Mammary epithelial cell (primary cell): ENCODE measurements around the gene CD1D.

Experiments
- CTCF ChIP-seq, 2 donors: IDR thresholded peaks in 1 of 2; conservative IDR thresholded peaks in 1 of 2; 2 replicates each; pipeline ENCODE4 v1.5.1; 2011 to 2012; ENCODE audit warnings: inconsistent platforms in 2 of 2, low read length in 2 of 2, mild to moderate bottlenecking in 2 of 2, control low read depth in 1 of 2, low read depth in 1 of 2; ENCODE audit not compliant: insufficient read depth in 1 of 2; ENCODE audit errors: extremely low read depth in 1 of 2
- EZH2 ChIP-seq: IDR thresholded peaks from 2 replicates; pipeline ENCODE4 v1.6.1; 2012; ENCODE audit warnings: low read length, inconsistent platforms, borderline replicate concordance

- no peak for TF ChIP-seq CTCF (conservative IDR thresholded peaks at IDR 0.05 in 1 of 2, IDR thresholded peaks at IDR 0.05 in 1 of 2; ENCODE audit: extremely low read depth in 1 of 2, insufficient read depth in 1 of 2, low read depth in 1 of 2, low read length in 2 of 2)
- no peak for TF ChIP-seq EZH2
Measured at GRCh38 chr1:158163000-158163947, 17.4 kb upstream of the CD1D start.
